Neural cell (in vitro differentiated cells): ENCODE measurements around the gene PCNX1. TPM values are rescaled to one million over a fixed set of nuclear protein-coding genes. Genes with fewer than 3 reads are reported as not detected.

Experiments used
- H2AFZ ChIP-seq: fragments of 200-600, 300-800 bp; sonication (generic), shearing (Covaris generic); 2 replicates; pipeline ENCODE4 v1.6.0; 2014; ENCODE audit warnings: low read depth, mild to moderate bottlenecking, antibody characterized with exemption, low read length, moderate library complexity
- H3F3A ChIP-seq: fragments of 200-600 bp; shearing (Covaris generic); 2 replicates; pipeline ENCODE4 v1.6.1; 2016; ENCODE audit warnings: mild to moderate bottlenecking, moderate library complexity, mixed read lengths, antibody characterized with exemption, low read length; ENCODE audit not compliant: insufficient read depth, poor library complexity, severe bottlenecking
- H3K27ac ChIP-seq: fragments of 200-600, 300-800 bp; sonication (generic), shearing (Covaris generic); 2 replicates; pipeline ENCODE4 v1.5.1; 2014; ENCODE audit warnings: mild to moderate bottlenecking, low read length, moderate library complexity
- H3K27me3 ChIP-seq: fragments of 300-800, 200-600 bp; sonication (generic), shearing (Covaris generic); 2 replicates; pipeline ENCODE4 v1.6.0; 2014; ENCODE audit warnings: mild to moderate bottlenecking, low read depth, low read length, moderate library complexity; ENCODE audit not compliant: insufficient read depth
- H3K36me3 ChIP-seq: fragments of 300-800, 200-600 bp; sonication (generic), shearing (Covaris generic); 2 replicates; pipeline ENCODE4 v1.5.1; 2014; ENCODE audit warnings: mild to moderate bottlenecking, antibody characterized with exemption, low read length, moderate library complexity; ENCODE audit not compliant: insufficient read depth
- H3K4me2 ChIP-seq: fragments of 300-800, 200-600 bp; sonication (generic), shearing (Covaris generic); 2 replicates; pipeline ENCODE4 v1.6.0; 2014; ENCODE audit warnings: mild to moderate bottlenecking, low read length
- H3K4me3 ChIP-seq: fragments of 300-800, 200-600 bp; sonication (generic), shearing (Covaris generic); 2 replicates; pipeline ENCODE4 v1.5.1; 2014; ENCODE audit warnings: mild to moderate bottlenecking, low read length, moderate library complexity
- H3K79me2 ChIP-seq: fragments of 200-600 bp; shearing (Covaris generic); replicated peaks from 2 replicates; pipeline ENCODE4 v1.6.0; 2014; ENCODE audit warnings: mild to moderate bottlenecking, low read length, moderate library complexity; ENCODE audit not compliant: insufficient read depth
- H3K9ac ChIP-seq: fragments of 300-800, 200-600 bp; sonication (generic), shearing (Covaris generic); 2 replicates; pipeline ENCODE4 v1.6.1; 2016; ENCODE audit warnings: mild to moderate bottlenecking, low read length, mixed read lengths
- H3K9me2 ChIP-seq: fragments of 200-600 bp; shearing (Covaris generic); 2 replicates; pipeline ENCODE4 v1.6.1; 2016; ENCODE audit warnings: mild to moderate bottlenecking, low read length, mixed read lengths; ENCODE audit not compliant: insufficient read depth
- H3K9me3 ChIP-seq: fragments of 200-600, 300-800 bp; sonication (generic), shearing (Covaris generic); 2 replicates; pipeline ENCODE4 v1.6.1; 2016; ENCODE audit warnings: mild to moderate bottlenecking, mixed run types, low read length, moderate library complexity, mixed read lengths
- H4K20me1 ChIP-seq: fragments of 200-600 bp; shearing (Covaris generic); 2 replicates; pipeline ENCODE4 v1.6.1; 2016; ENCODE audit warnings: mild to moderate bottlenecking, mixed run types; ENCODE audit not compliant: insufficient read depth
- EP300 ChIP-seq: fragments of 450-650 bp; conservative IDR thresholded peaks from 2 replicates; pipeline ENCODE4 v1.6.1; 2014; ENCODE audit warnings: antibody characterized with exemption, mild to moderate bottlenecking, moderate library complexity; ENCODE audit not compliant: poor library complexity, severe bottlenecking
- EZH2 ChIP-seq: fragments of 200-600, 300-800 bp; shearing (Covaris generic), sonication (generic); IDR thresholded peaks from 2 replicates; pipeline ENCODE4 v1.6.1; 2014; ENCODE audit warnings: antibody characterized with exemption, low read length, borderline replicate concordance, mild to moderate bottlenecking; ENCODE audit not compliant: insufficient read depth, poor library complexity, severe bottlenecking
- MXI1 ChIP-seq: fragments of 450-650 bp; conservative IDR thresholded peaks from 2 replicates; pipeline ENCODE4 v1.6.1; 2014; ENCODE audit warnings: antibody characterized with exemption, mild to moderate bottlenecking; ENCODE audit not compliant: poor library complexity, severe bottlenecking
- POLR2AphosphoS5 ChIP-seq: IDR thresholded peaks from 2 replicates; pipeline ENCODE4 v1.6.1; 2012
- RAD21 ChIP-seq: fragments of 450-650 bp; conservative IDR thresholded peaks from 2 replicates; pipeline ENCODE4 v1.6.1; 2014; ENCODE audit warnings: antibody characterized with exemption, mild to moderate bottlenecking, moderate library complexity
- SMC3 ChIP-seq: fragments of 450-650 bp; conservative IDR thresholded peaks from 2 replicates; pipeline ENCODE4 v1.6.1; 2014; ENCODE audit warnings: antibody characterized with exemption, mild to moderate bottlenecking, moderate library complexity; ENCODE audit not compliant: poor library complexity
- TAF1 ChIP-seq: IDR thresholded peaks from 2 replicates; pipeline ENCODE4 v1.6.1; 2012; ENCODE audit warnings: low read depth
- polyA plus RNA-seq: library from polyadenylated mRNA; depleted of rRNA; stranded (reverse); fragments of >200 nt; gene quantifications from 2 replicates; pipeline ENCODE4 v1.2.3, GENCODE V29; 2014
- TF ChIP-seq, protein P1 (sequence below): IDR thresholded peaks from 2 replicates; pipeline ENCODE4 v1.6.1; 2012; ENCODE audit warnings: borderline replicate concordance
- TF ChIP-seq, protein P2 (sequence below): fragments of 450-650 bp; IDR thresholded peaks from 2 replicates; pipeline ENCODE4 v1.5.1; 2014; ENCODE audit warnings: antibody characterized with exemption, mild to moderate bottlenecking, moderate library complexity; ENCODE audit not compliant: poor library complexity, severe bottlenecking

PCNX1 gene
- polyA plus RNA-seq, 1 donor from 2014 or later, result 23.7 TPM

DNA sequence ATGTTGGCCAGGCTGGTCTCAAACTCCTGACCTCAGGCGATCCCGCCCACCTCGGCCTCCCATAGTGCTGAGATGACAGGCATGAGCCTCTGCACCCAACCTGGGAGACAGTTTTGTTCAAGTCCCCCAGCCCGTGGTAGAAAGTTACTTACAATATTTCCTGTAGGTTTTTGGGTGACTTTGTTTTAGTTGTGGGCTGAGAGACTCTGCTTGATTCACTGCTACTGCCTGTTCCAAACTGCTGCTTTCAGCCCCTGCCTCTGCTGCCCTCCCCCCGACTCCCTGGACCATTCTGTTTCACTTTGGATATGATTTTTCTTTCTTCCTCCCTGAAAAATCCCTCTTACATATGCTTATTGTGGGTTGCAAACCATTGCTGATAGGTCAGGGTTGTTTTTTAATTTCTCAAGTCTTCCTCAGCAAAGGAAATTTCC lies 13.4 kb upstream of the PCNX1 start:
- no peaks in the 10 kb centered on the region for H3K27me3 ChIP-seq
- H3F3A ChIP-seq, result peaks cover 7% of the 10 kb centered on the region
- H3K79me2 ChIP-seq, result no peaks in the 10 kb centered on the region
- H3K4me2 ChIP-seq, result no peak overlapping the region
- no peak overlapping the region for H3K4me3 ChIP-seq
- no peaks in the 10 kb centered on the region for H4K20me1 ChIP-seq
- H3K9me2 ChIP-seq, result no peaks in the 10 kb centered on the region
- no peaks in the 10 kb centered on the region for H3K36me3 ChIP-seq
- no peak overlapping the region for H3K9ac ChIP-seq
- H3K27ac ChIP-seq, result no peak overlapping the region
- H3K9me3 ChIP-seq, result no peaks in the 10 kb centered on the region
- TF ChIP-seq RAD21 (no peak), EP300 (no peak), POLR2AphosphoS5 (no peak), SMC3 (no peak), TAF1 (no peak), EZH2 (no peak), MXI1 (no peak)
- TF ChIP-seq, protein P1, sequence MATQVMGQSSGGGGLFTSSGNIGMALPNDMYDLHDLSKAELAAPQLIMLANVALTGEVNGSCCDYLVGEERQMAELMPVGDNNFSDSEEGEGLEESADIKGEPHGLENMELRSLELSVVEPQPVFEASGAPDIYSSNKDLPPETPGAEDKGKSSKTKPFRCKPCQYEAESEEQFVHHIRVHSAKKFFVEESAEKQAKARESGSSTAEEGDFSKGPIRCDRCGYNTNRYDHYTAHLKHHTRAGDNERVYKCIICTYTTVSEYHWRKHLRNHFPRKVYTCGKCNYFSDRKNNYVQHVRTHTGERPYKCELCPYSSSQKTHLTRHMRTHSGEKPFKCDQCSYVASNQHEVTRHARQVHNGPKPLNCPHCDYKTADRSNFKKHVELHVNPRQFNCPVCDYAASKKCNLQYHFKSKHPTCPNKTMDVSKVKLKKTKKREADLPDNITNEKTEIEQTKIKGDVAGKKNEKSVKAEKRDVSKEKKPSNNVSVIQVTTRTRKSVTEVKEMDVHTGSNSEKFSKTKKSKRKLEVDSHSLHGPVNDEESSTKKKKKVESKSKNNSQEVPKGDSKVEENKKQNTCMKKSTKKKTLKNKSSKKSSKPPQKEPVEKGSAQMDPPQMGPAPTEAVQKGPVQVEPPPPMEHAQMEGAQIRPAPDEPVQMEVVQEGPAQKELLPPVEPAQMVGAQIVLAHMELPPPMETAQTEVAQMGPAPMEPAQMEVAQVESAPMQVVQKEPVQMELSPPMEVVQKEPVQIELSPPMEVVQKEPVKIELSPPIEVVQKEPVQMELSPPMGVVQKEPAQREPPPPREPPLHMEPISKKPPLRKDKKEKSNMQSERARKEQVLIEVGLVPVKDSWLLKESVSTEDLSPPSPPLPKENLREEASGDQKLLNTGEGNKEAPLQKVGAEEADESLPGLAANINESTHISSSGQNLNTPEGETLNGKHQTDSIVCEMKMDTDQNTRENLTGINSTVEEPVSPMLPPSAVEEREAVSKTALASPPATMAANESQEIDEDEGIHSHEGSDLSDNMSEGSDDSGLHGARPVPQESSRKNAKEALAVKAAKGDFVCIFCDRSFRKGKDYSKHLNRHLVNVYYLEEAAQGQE, result no peak
- TF ChIP-seq, protein P2, sequence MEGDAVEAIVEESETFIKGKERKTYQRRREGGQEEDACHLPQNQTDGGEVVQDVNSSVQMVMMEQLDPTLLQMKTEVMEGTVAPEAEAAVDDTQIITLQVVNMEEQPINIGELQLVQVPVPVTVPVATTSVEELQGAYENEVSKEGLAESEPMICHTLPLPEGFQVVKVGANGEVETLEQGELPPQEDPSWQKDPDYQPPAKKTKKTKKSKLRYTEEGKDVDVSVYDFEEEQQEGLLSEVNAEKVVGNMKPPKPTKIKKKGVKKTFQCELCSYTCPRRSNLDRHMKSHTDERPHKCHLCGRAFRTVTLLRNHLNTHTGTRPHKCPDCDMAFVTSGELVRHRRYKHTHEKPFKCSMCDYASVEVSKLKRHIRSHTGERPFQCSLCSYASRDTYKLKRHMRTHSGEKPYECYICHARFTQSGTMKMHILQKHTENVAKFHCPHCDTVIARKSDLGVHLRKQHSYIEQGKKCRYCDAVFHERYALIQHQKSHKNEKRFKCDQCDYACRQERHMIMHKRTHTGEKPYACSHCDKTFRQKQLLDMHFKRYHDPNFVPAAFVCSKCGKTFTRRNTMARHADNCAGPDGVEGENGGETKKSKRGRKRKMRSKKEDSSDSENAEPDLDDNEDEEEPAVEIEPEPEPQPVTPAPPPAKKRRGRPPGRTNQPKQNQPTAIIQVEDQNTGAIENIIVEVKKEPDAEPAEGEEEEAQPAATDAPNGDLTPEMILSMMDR, result no peak
- H2AFZ ChIP-seq, result no peak overlapping the region

DNA sequence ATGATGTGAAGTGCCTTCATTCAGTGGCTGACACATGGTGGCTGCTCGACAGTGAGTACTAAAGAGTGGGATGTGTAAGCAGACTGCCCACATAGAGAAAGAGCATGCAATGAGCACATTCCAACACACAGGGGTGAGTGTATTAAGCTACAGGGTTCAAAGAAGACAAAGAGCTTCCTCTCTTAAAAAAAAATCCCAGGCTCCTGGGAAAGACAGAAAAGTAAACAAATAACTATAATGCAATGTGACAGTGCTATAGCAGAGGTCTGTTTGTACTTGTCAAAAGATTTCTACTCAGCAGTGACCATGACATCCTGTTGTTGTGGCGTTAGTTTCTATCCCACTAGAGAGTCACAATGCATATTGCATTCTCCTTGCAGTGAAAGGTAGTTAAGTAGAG lies 12.4 kb upstream of the PCNX1 start:
- no peaks in the 10 kb centered on the region for H3K9me3 ChIP-seq

More for the DNA sequence above, 12.4 kb upstream of the PCNX1 start:
- Histone ChIP-seq H3K4me2 (no peak overlapping the region), H3K9ac (no peak overlapping the region), H2AFZ (no peak overlapping the region), H3K27ac (no peak overlapping the region), H3K4me3 (no peak overlapping the region), H3K9me2 (no peaks in the 10 kb centered on the region), H3F3A (no peaks in the 10 kb centered on the region), H3K79me2 (no peaks in the 10 kb centered on the region), H3K36me3 (no peaks in the 10 kb centered on the region), H4K20me1 (no peaks in the 10 kb centered on the region), H3K27me3 (no peaks in the 10 kb centered on the region)
- TF ChIP-seq EZH2 (no peak), POLR2AphosphoS5 (no peak), RAD21 (no peak), MXI1 (no peak), TAF1 (no peak), EP300 (no peak), SMC3 (no peak)
- TF ChIP-seq, protein P2, result no peak
- TF ChIP-seq, protein P1, result no peak
